ENCODE data around the gene POLE.

POLE gene

DNA sequence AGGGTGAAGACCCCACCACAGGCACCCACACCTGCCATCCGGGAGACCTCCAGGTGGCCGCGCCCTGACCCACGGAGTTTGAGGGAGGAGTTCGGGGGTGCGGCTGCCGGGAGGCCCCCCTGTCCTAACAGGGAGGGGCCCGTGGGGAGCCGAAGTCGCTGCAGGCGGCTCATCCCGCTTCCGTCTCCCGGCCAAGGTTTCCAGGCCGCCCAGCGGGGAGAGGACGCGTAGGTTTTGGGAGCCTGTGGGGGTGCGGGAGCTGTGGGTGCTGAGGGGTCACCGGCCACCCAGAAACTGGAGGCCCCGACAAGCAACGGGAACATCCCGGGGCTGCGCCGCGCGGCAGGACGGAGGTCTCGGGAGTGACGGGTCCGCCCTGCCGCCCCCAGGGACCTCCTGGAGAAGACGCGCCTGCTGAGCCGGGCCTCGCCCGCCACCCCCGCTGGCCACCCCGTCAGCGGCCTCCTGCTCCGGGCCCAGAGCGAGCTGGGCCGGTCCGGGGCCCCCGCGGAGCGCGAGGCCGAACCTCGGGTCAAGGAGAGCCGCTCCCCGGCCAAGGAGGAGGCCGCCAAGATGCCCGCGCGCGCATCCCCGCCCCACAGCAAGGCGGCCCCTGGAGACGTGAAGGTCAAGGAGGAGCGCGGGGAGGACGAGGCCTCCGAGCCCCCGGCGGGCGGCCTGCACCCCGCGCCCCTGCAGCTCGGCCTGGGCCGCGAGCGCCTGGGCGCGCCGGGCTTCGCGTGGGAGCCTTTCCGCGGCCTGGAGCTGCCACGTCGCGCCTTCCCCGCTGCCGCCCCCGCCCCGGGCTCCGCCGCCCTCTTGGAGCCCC is 104.3 kb downstream of the POLE start:
- H3K4me3 ChIP-seq (ENCODE audit: low read length), result no peak overlapping the region
- H4K20me1 ChIP-seq (ENCODE audit: control insufficient read depth, insufficient read depth, low read depth, low read length), result no peaks in the 10 kb centered on the region
- no peaks in the 10 kb centered on the region for H3K27me3 ChIP-seq (ENCODE audit: control insufficient read depth, low read length)

DNA sequence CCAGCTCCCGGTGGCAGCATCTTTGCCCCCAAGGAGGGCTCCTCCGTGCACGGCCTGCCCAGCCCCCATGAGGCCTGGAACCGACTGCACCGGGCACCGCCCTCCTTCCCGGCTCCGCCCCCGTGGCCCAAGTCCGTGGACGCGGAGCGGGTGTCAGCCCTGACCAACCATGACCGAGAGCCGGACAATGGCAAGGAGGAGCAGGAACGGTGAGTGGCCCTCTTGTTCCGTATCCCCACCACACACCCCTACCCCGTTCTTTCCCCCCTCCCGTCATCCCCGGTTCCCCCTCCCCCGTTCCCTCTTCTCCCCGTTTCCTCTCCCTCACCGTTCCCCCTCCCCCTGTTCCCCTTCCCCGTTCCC is 105.1 kb downstream of the POLE start:
- peaks cover 24% of the 10 kb centered on the region for H3K36me3 ChIP-seq (ENCODE audit: control insufficient read depth, low read length)
- H3K4me1 ChIP-seq (ENCODE audit: control insufficient read depth, low read length), result no peaks in the 10 kb centered on the region
- H3K27me3 ChIP-seq (ENCODE audit: control insufficient read depth, low read length), result no peaks in the 10 kb centered on the region
- no peaks in the 10 kb centered on the region for H3K79me2 ChIP-seq (ENCODE audit: control insufficient read depth, low read length)
- H3K4me2 ChIP-seq (ENCODE audit: low read length), result no peak overlapping the region
- no peak overlapping the region for H3K27ac ChIP-seq (ENCODE audit: low read depth, low read length)
- H3K9me2 ChIP-seq (replicated peaks; ENCODE audit: control insufficient read depth, low read length), result no peaks in the 10 kb centered on the region
- H4K20me1 ChIP-seq (ENCODE audit: control insufficient read depth, insufficient read depth, low read depth, low read length), result no peaks in the 10 kb centered on the region
- no peak overlapping the region for H3K4me3 ChIP-seq (ENCODE audit: low read length)
- TF ChIP-seq, protein P1, sequence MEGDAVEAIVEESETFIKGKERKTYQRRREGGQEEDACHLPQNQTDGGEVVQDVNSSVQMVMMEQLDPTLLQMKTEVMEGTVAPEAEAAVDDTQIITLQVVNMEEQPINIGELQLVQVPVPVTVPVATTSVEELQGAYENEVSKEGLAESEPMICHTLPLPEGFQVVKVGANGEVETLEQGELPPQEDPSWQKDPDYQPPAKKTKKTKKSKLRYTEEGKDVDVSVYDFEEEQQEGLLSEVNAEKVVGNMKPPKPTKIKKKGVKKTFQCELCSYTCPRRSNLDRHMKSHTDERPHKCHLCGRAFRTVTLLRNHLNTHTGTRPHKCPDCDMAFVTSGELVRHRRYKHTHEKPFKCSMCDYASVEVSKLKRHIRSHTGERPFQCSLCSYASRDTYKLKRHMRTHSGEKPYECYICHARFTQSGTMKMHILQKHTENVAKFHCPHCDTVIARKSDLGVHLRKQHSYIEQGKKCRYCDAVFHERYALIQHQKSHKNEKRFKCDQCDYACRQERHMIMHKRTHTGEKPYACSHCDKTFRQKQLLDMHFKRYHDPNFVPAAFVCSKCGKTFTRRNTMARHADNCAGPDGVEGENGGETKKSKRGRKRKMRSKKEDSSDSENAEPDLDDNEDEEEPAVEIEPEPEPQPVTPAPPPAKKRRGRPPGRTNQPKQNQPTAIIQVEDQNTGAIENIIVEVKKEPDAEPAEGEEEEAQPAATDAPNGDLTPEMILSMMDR (IDR thresholded peaks at IDR 0.05; ENCODE audit: low read depth, low read length, poor library complexity, severe bottlenecking), result no peak
- TF ChIP-seq EZH2phosphoT487 (IDR thresholded peaks at IDR 0.05; ENCODE audit: borderline replicate concordance, low read length), result no peak
- no peaks in the 10 kb centered on the region for H3K9me3 ChIP-seq (ENCODE audit: control insufficient read depth, insufficient read depth, low read length)
- peaks cover 4% of the 10 kb centered on the region; the same call in 1 of the 2 replicates for H3F3A ChIP-seq (ENCODE audit: control insufficient read depth, insufficient read depth)

More for the DNA sequence above, 104.3 kb downstream of the POLE start:
- H3K9me2 ChIP-seq (replicated peaks; ENCODE audit: control insufficient read depth, low read length), result no peaks in the 10 kb centered on the region
- H3F3A ChIP-seq (ENCODE audit: control insufficient read depth, insufficient read depth), result peaks cover 4% of the 10 kb centered on the region; the same call in 1 of the 2 replicates
- no peak overlapping the region for H3K4me2 ChIP-seq (ENCODE audit: low read length)
- H3K4me1 ChIP-seq (ENCODE audit: control insufficient read depth, low read length), result no peaks in the 10 kb centered on the region
- H3K36me3 ChIP-seq (ENCODE audit: control insufficient read depth, low read length), result peaks cover 17% of the 10 kb centered on the region
- H3K79me2 ChIP-seq (ENCODE audit: control insufficient read depth, low read length), result no peaks in the 10 kb centered on the region
- no peak overlapping the region for H3K27ac ChIP-seq (ENCODE audit: low read depth, low read length)
- H3K9me3 ChIP-seq (ENCODE audit: control insufficient read depth, insufficient read depth, low read length), result no peaks in the 10 kb centered on the region
- TF ChIP-seq EZH2phosphoT487 (IDR thresholded peaks at IDR 0.05; ENCODE audit: borderline replicate concordance, low read length), result no peak
- TF ChIP-seq, protein P1 (IDR thresholded peaks at IDR 0.05; ENCODE audit: low read depth, low read length, poor library complexity, severe bottlenecking), result no peak

DNA sequence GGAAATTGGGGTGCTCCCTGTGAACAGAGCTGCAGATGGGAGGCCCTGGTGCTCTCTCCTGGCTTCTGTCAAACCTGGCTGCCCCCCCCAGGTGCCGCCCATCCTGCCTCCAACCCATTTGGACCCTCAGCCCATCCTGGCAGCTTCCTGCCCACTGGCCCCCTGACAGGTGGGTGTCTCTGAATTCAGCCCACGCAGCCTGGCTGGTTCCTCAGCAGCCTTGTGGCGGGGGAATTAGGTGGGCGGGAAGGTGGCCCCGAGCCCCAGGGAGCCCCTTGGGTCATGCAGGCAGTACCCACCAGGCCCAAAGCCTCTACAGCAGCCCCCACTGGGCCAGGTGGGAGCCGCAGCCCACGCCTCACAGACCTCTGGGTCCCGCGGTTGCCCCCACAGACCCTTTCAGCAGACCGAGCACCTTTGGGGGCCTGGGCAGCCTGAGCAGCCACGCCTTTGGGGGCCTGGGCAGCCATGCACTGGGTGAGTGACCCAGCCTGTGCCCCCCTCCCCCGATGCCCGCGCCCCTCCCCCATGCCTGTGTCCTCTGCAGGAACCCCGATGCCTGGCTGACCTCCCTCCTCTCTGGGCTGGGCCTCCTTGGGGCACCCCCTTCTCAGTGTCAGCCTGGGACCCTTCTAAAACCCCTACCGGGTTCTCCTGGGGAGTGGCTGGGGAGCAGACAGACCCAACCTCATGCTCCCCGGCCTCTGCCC is 105.6 kb downstream of the POLE start:
- Histone ChIP-seq H3K36me3 (ENCODE audit: control insufficient read depth, low read length) (peaks cover 29% of the 10 kb centered on the region), H3K27ac (ENCODE audit: low read depth, low read length) (no peak overlapping the region), H3K9me3 (ENCODE audit: control insufficient read depth, insufficient read depth, low read length) (no peaks in the 10 kb centered on the region), H3K4me1 (ENCODE audit: control insufficient read depth, low read length) (no peaks in the 10 kb centered on the region), H3K79me2 (ENCODE audit: control insufficient read depth, low read length) (no peaks in the 10 kb centered on the region), H3K9me2 (replicated peaks; ENCODE audit: control insufficient read depth, low read length) (no peaks in the 10 kb centered on the region), H3K4me3 (ENCODE audit: low read length) (no peak overlapping the region), H3F3A (ENCODE audit: control insufficient read depth, insufficient read depth) (peaks cover 4% of the 10 kb centered on the region; the same call in 1 of the 2 replicates), H3K27me3 (ENCODE audit: control insufficient read depth, low read length) (no peaks in the 10 kb centered on the region), H3K4me2 (ENCODE audit: low read length) (no peak overlapping the region), H4K20me1 (ENCODE audit: control insufficient read depth, insufficient read depth, low read depth, low read length) (no peaks in the 10 kb centered on the region)
- TF ChIP-seq, protein P1 (IDR thresholded peaks at IDR 0.05; ENCODE audit: low read depth, low read length, poor library complexity, severe bottlenecking), result no peak
- no peak for TF ChIP-seq EZH2phosphoT487 (IDR thresholded peaks at IDR 0.05; ENCODE audit: borderline replicate concordance, low read length)

All from DOHH2 (cell line).